ENCODE measurements around the gene MAP2K2. TPM values are rescaled to one million over a fixed set of nuclear protein-coding genes. Genes with fewer than 3 reads are reported as not detected.

The MAP2K2 gene
- total RNA-seq, 2 donors from 2014 or later = 51.2 to 71.8 TPM

GRCh38 chr19:4115818-4116385, 8.0 kb downstream of the MAP2K2 start:
- peaks cover 33% of the 10 kb centered on the region for H3K36me3 ChIP-seq
- no peaks in the 10 kb centered on the region for H3K9me3 ChIP-seq
- H3K27me3 ChIP-seq (replicated peaks; ENCODE audit: insufficient read depth) = no peaks in the 10 kb centered on the region
- peaks cover 0 to 5% of the 10 kb centered on the region in 2 donors for H3K4me1 ChIP-seq (ENCODE audit: control insufficient read depth in 1 of 2, low read depth in 2 of 2)
- DNase-seq (ENCODE audit: low spot score) (no peak), ATAC-seq (ENCODE audit: insufficient number of reproducible peaks, low FRiP score, low read depth) (no peak)
- TF ChIP-seq, protein P1, sequence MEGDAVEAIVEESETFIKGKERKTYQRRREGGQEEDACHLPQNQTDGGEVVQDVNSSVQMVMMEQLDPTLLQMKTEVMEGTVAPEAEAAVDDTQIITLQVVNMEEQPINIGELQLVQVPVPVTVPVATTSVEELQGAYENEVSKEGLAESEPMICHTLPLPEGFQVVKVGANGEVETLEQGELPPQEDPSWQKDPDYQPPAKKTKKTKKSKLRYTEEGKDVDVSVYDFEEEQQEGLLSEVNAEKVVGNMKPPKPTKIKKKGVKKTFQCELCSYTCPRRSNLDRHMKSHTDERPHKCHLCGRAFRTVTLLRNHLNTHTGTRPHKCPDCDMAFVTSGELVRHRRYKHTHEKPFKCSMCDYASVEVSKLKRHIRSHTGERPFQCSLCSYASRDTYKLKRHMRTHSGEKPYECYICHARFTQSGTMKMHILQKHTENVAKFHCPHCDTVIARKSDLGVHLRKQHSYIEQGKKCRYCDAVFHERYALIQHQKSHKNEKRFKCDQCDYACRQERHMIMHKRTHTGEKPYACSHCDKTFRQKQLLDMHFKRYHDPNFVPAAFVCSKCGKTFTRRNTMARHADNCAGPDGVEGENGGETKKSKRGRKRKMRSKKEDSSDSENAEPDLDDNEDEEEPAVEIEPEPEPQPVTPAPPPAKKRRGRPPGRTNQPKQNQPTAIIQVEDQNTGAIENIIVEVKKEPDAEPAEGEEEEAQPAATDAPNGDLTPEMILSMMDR (IDR thresholded peaks at IDR 0.05) = no peak
- H3K27ac ChIP-seq = no peak overlapping the region
- H3K4me3 ChIP-seq = no peak overlapping the region

DNA sequence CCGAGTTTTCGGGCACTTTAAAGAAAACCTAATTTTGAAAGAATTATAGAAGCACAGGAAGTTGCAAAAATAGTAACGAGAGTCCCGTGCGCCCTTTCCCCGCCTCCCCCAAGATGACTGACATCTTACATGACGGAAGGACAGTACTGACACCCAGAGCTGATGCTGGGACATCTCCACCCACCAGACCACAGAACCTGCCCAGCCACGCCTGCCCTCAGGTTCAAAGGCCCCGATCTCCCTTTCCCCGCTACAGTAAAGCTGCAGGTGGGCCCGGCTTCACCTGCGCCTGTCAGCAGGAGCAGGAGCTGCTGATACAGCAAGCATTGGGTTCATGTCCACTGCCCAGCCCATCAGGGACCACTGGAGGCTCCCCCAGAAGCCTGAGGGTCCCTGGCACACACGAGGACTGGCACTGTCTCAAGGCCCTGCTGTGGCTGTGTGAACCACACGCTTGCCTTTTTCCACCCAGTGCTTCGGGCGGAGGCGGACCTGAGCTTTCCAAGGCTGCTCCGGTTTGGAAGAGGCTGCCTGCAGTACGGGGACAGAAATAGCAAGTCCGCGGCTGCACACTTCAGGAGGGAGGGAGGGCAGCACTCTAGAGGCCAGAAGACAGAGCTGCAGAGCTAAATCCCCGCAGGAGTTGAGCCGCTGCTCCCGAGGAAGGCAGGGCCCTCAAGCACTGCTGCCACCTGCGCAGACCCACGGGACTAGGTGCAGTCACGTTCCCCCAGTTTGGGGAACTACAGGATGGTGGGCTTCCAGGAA, 8.7 kb downstream of the MAP2K2 start:
- Histone ChIP-seq H3K27ac (no peak overlapping the region), H3K4me1 (ENCODE audit: control insufficient read depth in 1 of 2, low read depth in 2 of 2) (no peaks in the 10 kb centered on the region), H3K9me3 (no peaks in the 10 kb centered on the region), H3K27me3 (replicated peaks; ENCODE audit: insufficient read depth) (no peaks in the 10 kb centered on the region), H3K36me3 (peaks cover 38% of the 10 kb centered on the region), H3K4me3 (no peak overlapping the region)
- TF ChIP-seq, protein P1 (IDR thresholded peaks at IDR 0.05) = no peak
- ATAC-seq (ENCODE audit: insufficient number of reproducible peaks, low FRiP score, low read depth) (no peak), DNase-seq (ENCODE audit: low spot score) (no peak)

DNA sequence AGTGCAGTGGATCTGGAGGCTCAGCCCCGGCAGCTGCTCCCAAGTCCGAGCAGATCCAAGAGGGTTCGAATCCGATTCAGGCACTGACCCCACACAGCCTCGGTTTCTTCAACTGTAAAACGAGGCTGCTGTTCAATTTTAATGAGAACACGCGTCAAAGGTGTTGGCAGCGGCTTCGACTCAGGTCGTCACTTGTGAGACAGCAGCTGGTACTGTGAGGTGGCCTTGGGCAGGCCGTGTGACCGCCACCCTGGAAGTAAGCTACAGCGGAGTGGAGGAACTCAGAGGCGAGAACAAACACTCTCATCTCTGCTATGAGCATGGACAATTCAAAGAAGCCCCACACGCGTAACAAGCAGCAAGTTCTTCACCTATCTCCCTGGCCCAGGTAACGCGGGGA, 9.7 kb downstream of the MAP2K2 start:
- no peak overlapping the region for H3K4me3 ChIP-seq
- no peaks in the 10 kb centered on the region for H3K4me1 ChIP-seq (ENCODE audit: control insufficient read depth in 1 of 2, low read depth in 2 of 2)
- no peak for DNase-seq (ENCODE audit: low spot score)
- no peaks in the 10 kb centered on the region for H3K9me3 ChIP-seq
- ATAC-seq (ENCODE audit: insufficient number of reproducible peaks, low FRiP score, low read depth) = no peak
- H3K27ac ChIP-seq = no peak overlapping the region
- peaks cover 43% of the 10 kb centered on the region for H3K36me3 ChIP-seq
- TF ChIP-seq, protein P1 (IDR thresholded peaks at IDR 0.05) = no peak
- no peaks in the 10 kb centered on the region for H3K27me3 ChIP-seq (replicated peaks; ENCODE audit: insufficient read depth)

GRCh38 chr19:4113398-4114088, 10.4 kb downstream of the MAP2K2 start:
- DNase-seq (ENCODE audit: low spot score) (no peak), ATAC-seq (ENCODE audit: insufficient number of reproducible peaks, low FRiP score, low read depth) (no peak)
- no peaks in the 10 kb centered on the region for H3K9me3 ChIP-seq
- no peaks in the 10 kb centered on the region for H3K27me3 ChIP-seq (replicated peaks; ENCODE audit: insufficient read depth)
- no peak overlapping the region for H3K4me3 ChIP-seq
- H3K4me1 ChIP-seq (ENCODE audit: control insufficient read depth in 1 of 2, low read depth in 2 of 2) = no peaks in the 10 kb centered on the region
- TF ChIP-seq, protein P1 (IDR thresholded peaks at IDR 0.05) = no peak
- no peak overlapping the region for H3K27ac ChIP-seq
- H3K36me3 ChIP-seq = peaks cover 44% of the 10 kb centered on the region

DNA sequence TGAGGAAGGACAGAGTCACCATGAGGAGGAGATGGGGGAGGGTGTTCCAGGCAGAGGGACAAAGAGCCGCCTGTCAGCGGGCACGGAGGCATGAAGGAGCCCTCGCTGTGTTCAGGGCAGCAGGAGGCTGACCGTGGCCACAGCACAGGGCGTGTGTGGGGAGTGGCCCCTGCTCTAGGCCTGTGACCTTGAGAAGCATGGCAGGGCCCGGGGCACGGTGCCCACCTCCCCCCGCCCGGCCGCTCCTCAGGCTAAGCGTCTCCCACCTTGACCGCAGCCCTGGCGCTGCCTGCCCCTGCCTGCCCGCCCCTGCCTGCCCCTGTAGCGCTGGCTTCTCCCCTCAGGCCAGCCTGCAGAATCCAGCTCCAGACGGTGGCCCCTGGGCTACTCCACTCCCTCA, 11.6 kb downstream of the MAP2K2 start:
- TF ChIP-seq, protein P1 (IDR thresholded peaks at IDR 0.05) = no peak
- DNase-seq (ENCODE audit: low spot score) (no peak), ATAC-seq (ENCODE audit: insufficient number of reproducible peaks, low FRiP score, low read depth) (no peak)
- no peaks in the 10 kb centered on the region for H3K4me1 ChIP-seq (ENCODE audit: control insufficient read depth in 1 of 2, low read depth in 2 of 2)
- no peak overlapping the region for H3K27ac ChIP-seq
- no peaks in the 10 kb centered on the region for H3K27me3 ChIP-seq (replicated peaks; ENCODE audit: insufficient read depth)
- no peak overlapping the region for H3K4me3 ChIP-seq
- H3K36me3 ChIP-seq = peaks cover 40% of the 10 kb centered on the region
- no peaks in the 10 kb centered on the region for H3K9me3 ChIP-seq
